Activated naive CD4-positive, alpha-beta T cell treated with anti-CD3 and anti-CD28 coated beads, Interleukin-2, amount 50 U/mL, for 72 hours (primary cell): ENCODE data around the gene PLEKHA5. TPM values are rescaled to one million over a fixed set of nuclear protein-coding genes. Genes with fewer than 3 reads are reported as not detected.
A peak's percentile ranks its signal among the peaks of the same experiment; 100 is the strongest.

ENCODE experiments used
- ATAC-seq, 2 donors: fragments of 150-1000 bp; cut with Tn5 transposase; 2 replicates each; pipeline ENCODE4 v1.10.0; 2021; ENCODE audit warnings: mild to moderate bottlenecking in 2 of 2, moderate library complexity in 2 of 2
- DNase-seq, 2 donors: peaks; one replicate each; pipeline ENCODE4 v3.0.0; 2021 to 2022; ENCODE audit warnings: low spot score in 2 of 2
- H3K27ac Mint-ChIP-seq, 2 donors: one replicate each; pipeline ENCODE4 v1.8.0; 2022; ENCODE audit warnings: mild to moderate bottlenecking in 2 of 2, mixed read lengths in 2 of 2
- H3K36me3 Mint-ChIP-seq, 2 donors: one replicate each; pipeline ENCODE4 v1.8.0; 2022; ENCODE audit warnings: mixed read lengths in 2 of 2
- H3K9me3 Mint-ChIP-seq, 2 donors: one replicate each; pipeline ENCODE4 v1.8.0; 2022; ENCODE audit warnings: mixed read lengths in 2 of 2
- total RNA-seq, 2 donors: library from RNA; stranded (reverse); gene quantifications; one replicate each; pipeline ENCODE4 v1.2.3, GENCODE V29; 2022

Gene PLEKHA5
- total RNA-seq, 2 donors from 2014 or later: 0.66 to 2.9 TPM

- H3K9me3 Mint-ChIP-seq: peaks cover 0 to 1% of the 10 kb centered on the region in 2 donors
- ATAC-seq: peak in 1 of 2 donors; percentile 55
These were observed 74.3 kb downstream of the PLEKHA5 start for GRCh38 chr12:19203539-19204506.

GRCh38 chr12:19205120-19205519, 75.6 kb downstream of the PLEKHA5 start:
- DNase-seq (no peak), ATAC-seq (no peak)
- Mint-ChIP-seq H3K36me3 (no peaks in the 10 kb centered on the region), H3K27ac (no peak overlapping the region), H3K9me3 (peaks cover 0 to 7% of the 10 kb centered on the region in 2 donors)

More at GRCh38 chr12:19203539-19204506, 74.3 kb downstream of the PLEKHA5 start:
- DNase-seq: no peak
- no peaks in the 10 kb centered on the region for H3K36me3 Mint-ChIP-seq
- H3K27ac Mint-ChIP-seq: no peak overlapping the region

- Mint-ChIP-seq H3K27ac (no peak overlapping the region), H3K9me3 (peaks cover 0 to 7% of the 10 kb centered on the region in 2 donors), H3K36me3 (no peaks in the 10 kb centered on the region)
- ATAC-seq (no peak), DNase-seq (no peak)
These were observed 77.1 kb downstream of the PLEKHA5 start for GRCh38 chr12:19206493-19207077.

- ATAC-seq (no peak), DNase-seq (no peak)
- no peaks in the 10 kb centered on the region for H3K36me3 Mint-ChIP-seq
- H3K9me3 Mint-ChIP-seq: peaks cover 0 to 7% of the 10 kb centered on the region in 2 donors
- H3K27ac Mint-ChIP-seq: no peak overlapping the region
These were observed 78.9 kb downstream of the PLEKHA5 start for GRCh38 chr12:19208456-19208855.

GRCh38 chr12:19209661-19210060, 80.1 kb downstream of the PLEKHA5 start:
- no peak for ATAC-seq
- DNase-seq: no peak
- Mint-ChIP-seq H3K9me3 (peaks cover 0 to 7% of the 10 kb centered on the region in 2 donors), H3K27ac (no peak overlapping the region), H3K36me3 (no peaks in the 10 kb centered on the region)

GRCh38 chr12:19211802-19212201, 82.3 kb downstream of the PLEKHA5 start:
- ATAC-seq: no peak
- Mint-ChIP-seq H3K9me3 (peaks cover 0 to 7% of the 10 kb centered on the region in 2 donors), H3K36me3 (no peaks in the 10 kb centered on the region), H3K27ac (no peak overlapping the region)
- no peak for DNase-seq

- peaks cover 0 to 7% of the 10 kb centered on the region in 2 donors for H3K9me3 Mint-ChIP-seq
- DNase-seq: no peak
- ATAC-seq: no peak
- H3K36me3 Mint-ChIP-seq: no peaks in the 10 kb centered on the region
- H3K27ac Mint-ChIP-seq: no peak overlapping the region
These were observed 82.7 kb downstream of the PLEKHA5 start for GRCh38 chr12:19212245-19212644.

DNA sequence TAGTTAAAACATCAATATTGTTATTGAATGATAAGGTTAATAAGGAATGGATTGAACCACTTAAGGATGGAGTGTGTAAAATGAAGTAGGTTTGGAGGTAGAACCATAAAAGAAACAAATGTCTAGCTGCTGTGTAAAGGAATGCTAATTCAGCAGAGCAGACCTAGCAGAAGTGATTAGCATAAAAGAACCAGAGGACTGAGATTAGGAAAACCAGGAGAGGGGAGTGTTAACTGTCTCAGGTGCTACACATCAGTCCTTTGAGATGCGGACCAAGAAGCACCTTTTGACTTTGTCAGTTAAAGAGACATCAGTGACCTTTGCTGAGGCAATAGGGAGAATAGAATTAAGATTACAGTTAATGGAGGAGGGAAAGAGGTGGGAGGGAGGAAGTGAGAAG, 84.5 kb downstream of the PLEKHA5 start:
- ATAC-seq: no peak
- Mint-ChIP-seq H3K36me3 (no peaks in the 10 kb centered on the region), H3K9me3 (peaks cover 0 to 4% of the 10 kb centered on the region in 2 donors), H3K27ac (no peak overlapping the region)
- no peak for DNase-seq

GRCh38 chr12:19215115-19215514, 85.6 kb downstream of the PLEKHA5 start:
- ATAC-seq: no peak
- no peak for DNase-seq
- H3K9me3 Mint-ChIP-seq: no peaks in the 10 kb centered on the region
- H3K36me3 Mint-ChIP-seq: no peaks in the 10 kb centered on the region
- H3K27ac Mint-ChIP-seq: no peak overlapping the region

DNA sequence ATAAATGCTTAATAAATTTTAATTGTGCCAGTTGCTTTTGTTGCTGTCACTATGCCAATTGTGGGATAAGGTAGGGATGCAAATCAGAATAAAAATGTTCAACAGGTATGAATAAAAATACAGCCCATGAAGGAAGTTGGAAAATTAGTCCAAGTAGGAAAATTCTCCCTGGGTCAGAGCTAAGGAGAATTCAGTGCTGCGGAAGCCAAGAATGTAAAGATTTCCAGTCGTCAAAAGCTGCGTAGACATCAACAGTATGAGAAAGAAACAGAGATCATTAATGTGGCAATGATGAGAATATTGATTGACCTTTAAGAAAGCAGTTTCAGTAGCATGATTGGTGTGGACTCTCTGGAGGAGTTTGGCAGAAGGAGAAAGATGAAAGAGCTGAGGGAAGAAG, 87.9 kb downstream of the PLEKHA5 start:
- Mint-ChIP-seq H3K9me3 (no peaks in the 10 kb centered on the region), H3K27ac (no peak overlapping the region), H3K36me3 (no peaks in the 10 kb centered on the region)
- no peak for ATAC-seq
- DNase-seq: no peak

GRCh38 chr12:19220205-19220604, 90.7 kb downstream of the PLEKHA5 start:
- no peaks in the 10 kb centered on the region for H3K9me3 Mint-ChIP-seq
- no peak for ATAC-seq

GRCh38 chr12:19220852-19221466, 91.4 kb downstream of the PLEKHA5 start:
- ATAC-seq (no peak), DNase-seq (no peak)
- Mint-ChIP-seq H3K27ac (no peak overlapping the region), H3K9me3 (no peaks in the 10 kb centered on the region), H3K36me3 (no peaks in the 10 kb centered on the region)

More at GRCh38 chr12:19220205-19220604, 90.7 kb downstream of the PLEKHA5 start:
- no peak for DNase-seq
- Mint-ChIP-seq H3K36me3 (no peaks in the 10 kb centered on the region), H3K27ac (no peak overlapping the region)

DNA sequence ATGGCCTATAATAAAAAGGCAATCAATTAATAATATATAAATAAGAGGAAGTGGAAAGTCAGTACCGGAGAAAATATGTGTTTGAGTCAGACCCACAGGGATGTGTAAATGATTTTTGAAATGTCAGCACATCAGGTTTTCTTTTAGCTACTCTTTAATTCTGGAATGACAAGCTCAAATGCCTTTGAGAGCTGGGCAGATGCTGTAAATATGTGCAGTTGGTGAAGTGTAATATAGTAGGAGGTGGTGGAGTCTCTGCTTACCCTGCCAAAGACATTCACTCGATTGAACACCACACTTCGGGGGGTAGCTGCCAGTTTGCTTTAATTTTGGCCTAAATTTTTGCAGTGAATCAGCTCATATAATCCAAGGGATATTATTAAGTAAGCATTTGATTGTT, 93.0 kb downstream of the PLEKHA5 start:
- no peak for DNase-seq
- no peaks in the 10 kb centered on the region for H3K9me3 Mint-ChIP-seq

GRCh38 chr12:19223018-19223417, 93.5 kb downstream of the PLEKHA5 start:
- ATAC-seq (no peak), DNase-seq (no peak)
- Mint-ChIP-seq H3K27ac (no peak overlapping the region), H3K9me3 (no peaks in the 10 kb centered on the region), H3K36me3 (no peaks in the 10 kb centered on the region)

More for the DNA sequence above, 93.0 kb downstream of the PLEKHA5 start:
- no peak for ATAC-seq
- Mint-ChIP-seq H3K36me3 (no peaks in the 10 kb centered on the region), H3K27ac (no peak overlapping the region)

DNA sequence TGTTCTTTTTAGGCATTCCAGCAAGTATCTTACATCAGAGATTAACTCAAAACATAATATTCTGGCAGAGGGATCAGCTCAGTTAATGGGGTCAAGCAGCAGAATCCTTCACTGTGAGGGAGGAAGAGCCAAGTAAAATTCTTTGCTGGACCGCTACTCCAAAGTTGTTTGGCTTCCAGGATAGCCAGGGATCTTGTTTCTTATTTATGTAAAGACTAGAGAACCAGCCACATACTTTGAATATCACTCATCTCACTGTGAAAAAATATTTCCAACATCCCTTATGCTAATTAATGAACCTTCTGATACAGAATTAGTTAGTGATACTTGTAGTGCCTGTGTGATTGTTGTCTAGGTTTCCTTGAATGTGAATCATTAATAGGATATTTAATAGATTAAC, 94.2 kb downstream of the PLEKHA5 start:
- no peak for DNase-seq
- no peak for ATAC-seq
- Mint-ChIP-seq H3K27ac (no peak overlapping the region), H3K9me3 (no peaks in the 10 kb centered on the region), H3K36me3 (no peaks in the 10 kb centered on the region)

DNA sequence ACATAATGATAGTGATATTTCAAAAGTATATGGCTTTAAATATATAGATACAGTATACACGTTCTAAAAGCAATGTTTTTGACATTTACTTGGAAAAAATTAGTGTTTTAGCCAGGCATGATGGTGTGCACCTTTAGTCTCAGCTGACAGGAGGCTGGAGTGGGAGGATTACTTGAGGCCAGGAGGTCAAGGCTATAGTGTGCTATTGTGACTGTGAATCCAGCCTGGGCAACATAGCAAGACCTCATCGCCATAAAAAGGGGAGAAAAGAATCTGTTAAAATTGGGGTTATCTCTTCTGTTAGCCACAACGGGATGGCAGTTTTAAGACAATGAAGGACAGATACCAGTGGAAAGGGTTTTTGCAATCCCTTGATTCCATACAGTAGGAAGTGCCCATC, 95.2 kb downstream of the PLEKHA5 start:
- Mint-ChIP-seq H3K9me3 (peaks cover 0 to 6% of the 10 kb centered on the region in 2 donors), H3K27ac (no peak overlapping the region), H3K36me3 (peaks cover 0 to 7% of the 10 kb centered on the region in 2 donors)
- ATAC-seq (no peak), DNase-seq (no peak)
